Activated CD8-positive, alpha-beta memory T cell treated with anti-CD3 and anti-CD28 coated beads for 36 hours (primary cell): ENCODE results near the gene MCCD1. TPM values are rescaled to one million over a fixed set of nuclear protein-coding genes. Genes with fewer than 3 reads are reported as not detected.
"Not testable (repeated sequence)": the region's sequence is repeated elsewhere in the genome, so short reads cannot be mapped to it uniquely, and the experiment has no call there.

Experiments
- CTCF ChIA-PET: fragments of 350-600 bp; sonication (Branson Sonifier 250); formaldehyde crosslinking; loops from one replicate; lab custom pipeline; 2021; ENCODE audit warnings: antibody characterized with exemption; lab: Charles Lee
- POLR2A ChIA-PET: fragments of 350-600 bp; sonication (Branson Sonifier 250); formaldehyde crosslinking; loops from one replicate; lab custom pipeline; 2021; ENCODE audit warnings: antibody characterized with exemption; lab: Charles Lee
- total RNA-seq, 2 experiments: library from RNA; stranded (reverse); gene quantifications; one replicate each; pipeline ENCODE4 v1.2.3, GENCODE V29; 2021

The MCCD1 gene, protein sequence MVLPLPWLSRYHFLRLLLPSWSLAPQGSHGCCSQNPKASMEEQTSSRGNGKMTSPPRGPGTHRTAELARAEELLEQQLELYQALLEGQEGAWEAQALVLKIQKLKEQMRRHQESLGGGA
- total RNA-seq = not detected

DNA sequence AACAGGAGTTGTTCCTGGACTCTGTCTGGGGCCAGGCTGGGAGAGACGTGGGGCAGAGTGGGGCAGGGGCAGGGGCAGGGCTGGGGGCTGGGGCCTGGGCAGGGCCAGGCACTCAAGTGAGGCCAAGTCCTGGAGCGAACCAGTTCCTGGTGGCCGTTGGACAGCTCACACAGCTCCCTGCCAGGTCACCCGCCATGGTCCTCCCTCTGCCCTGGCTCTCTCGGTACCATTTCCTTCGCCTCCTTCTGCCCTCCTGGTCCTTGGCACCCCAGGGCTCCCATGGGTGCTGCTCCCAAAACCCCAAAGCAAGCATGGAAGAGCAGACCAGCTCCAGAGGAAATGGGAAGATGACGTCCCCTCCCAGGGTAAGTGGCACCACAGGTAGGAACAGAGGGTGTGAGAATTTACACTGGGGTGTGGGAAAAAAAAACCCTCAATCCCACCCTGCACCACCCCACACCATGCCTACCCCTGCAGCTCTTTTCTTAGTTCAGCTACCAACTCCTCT, at the start of gene MCCD1:
Gene MCCD1, plus strand, starts transcription at position 142 of the 508 bp plus-strand sequence. Its CDS starts 53 bp downstream, at position 195.
- POLR2A ChIA-PET = interaction anchor here (0.6 to 0.9 kb wide), 2 partner anchors 105 to 344 kb away, joined by 3 read pairs; no protein-coding TSS in a partner anchor

DNA sequence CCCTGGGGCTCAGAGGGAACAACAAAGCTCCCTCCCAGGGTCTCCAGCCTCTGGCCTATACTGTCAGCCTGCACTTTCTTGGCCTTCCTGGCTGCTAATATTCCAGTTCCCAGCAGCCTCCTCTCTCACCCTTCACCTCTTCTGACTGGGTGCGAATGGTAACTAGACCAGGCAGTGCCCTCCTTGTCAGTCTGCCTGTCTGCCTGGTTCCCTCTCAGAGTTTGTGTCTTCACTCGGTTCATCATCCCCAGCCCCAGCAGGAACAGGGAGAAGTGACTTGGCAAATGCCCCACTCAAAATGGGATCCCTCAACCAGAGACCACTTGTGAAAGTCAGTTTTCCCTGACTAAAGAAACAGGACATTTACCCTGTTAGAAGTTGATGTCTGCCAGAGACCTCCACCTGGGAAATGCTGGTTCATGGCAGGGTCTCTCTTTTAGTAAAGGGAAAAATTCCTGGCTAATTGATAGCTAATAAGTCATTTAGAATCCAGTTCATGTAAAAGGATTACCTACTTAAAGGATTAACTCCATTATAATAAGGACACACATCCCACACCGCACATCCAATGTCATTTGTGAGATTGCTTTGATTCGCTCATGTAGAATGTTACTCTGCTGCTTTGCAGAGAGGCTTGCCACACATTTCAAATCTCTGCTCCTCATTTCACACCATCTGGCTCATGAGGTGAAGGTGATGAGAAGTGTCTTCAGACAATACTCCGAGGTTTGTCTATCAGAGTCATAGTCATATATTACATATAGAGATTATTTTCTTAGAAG, 49.4 kb upstream of the MCCD1 start:
- POLR2A ChIA-PET = no interaction called here

More for the DNA sequence above, at the start of gene MCCD1:
- CTCF ChIA-PET = no interaction called here

DNA sequence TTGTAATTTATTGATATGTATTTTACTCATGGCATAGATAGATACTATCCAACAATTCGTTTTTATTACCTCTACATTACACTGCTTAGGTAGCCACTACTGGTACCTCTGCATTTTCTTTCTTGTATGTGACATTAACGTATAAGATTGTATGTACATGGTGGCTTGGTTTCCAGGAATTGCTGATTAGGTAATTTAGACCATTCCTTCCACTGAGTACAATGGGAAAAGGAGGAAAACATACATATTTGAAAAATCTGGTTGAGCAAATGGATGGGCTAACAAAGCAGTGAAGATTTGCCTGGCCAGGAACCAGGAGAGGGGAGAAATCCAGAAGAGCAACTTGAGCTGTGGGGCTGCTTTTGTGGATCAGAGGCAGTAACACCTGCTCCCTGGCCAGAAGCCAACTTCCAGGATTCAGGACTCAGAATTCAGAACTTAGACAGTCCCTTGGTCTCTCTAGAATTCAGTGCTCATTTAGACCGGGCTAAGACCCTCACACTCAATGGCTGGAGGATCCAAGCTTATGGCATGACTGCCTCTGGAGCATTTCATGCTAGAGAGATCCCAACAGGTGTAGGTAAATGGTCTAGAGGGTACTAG, 48.7 kb upstream of the MCCD1 start:
- ChIA-PET CTCF (no interaction called here), POLR2A (no interaction called here)

More for the DNA sequence above, 49.4 kb upstream of the MCCD1 start:
- CTCF ChIA-PET = interaction anchor here (0.6 kb wide), 1 partner anchor 82 kb away, joined by 3 read pairs; no protein-coding TSS in a partner anchor

DNA sequence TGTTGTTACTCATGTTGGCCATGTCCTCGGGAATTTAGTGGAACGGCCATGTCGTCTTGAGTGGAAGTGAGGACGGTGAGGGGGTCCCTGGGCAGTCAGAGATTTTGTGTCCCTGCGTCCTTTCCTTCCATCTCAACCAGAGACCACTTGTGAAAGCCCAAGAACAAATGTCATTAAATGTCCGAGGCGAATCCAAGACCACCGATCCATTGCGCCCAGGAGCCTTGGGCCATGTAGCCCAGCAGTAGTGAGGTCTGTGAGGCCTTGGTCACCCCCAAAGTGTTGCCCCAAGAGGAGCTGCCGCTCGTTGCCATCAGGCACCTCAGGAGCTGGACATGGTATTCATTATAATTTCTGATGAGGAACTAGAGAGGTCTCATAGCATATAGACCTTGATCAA, 48.2 kb upstream of the MCCD1 start:
- ChIA-PET CTCF (interaction anchor here (1.2 kb wide), 1 partner anchor 12 kb away, joined by 10 read pairs; no protein-coding TSS in a partner anchor), POLR2A (no interaction called here)

DNA sequence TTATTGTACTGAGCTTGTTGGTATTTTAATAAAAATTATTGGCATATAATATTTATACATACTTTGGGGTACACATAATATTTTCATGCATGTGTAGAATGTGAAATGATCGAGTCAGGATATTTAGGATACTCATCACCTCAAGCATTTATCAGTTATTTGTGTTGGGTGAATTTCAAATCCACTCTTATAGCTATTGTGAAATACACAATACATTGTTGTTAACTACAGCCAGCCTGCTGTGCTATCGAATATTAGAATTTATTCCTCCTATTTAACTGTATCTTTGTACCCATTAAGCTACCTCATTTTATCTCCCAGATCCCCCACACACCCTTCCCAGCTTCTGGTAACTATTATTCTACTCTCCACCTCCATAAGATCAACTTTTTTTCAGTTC, 45.4 kb upstream of the MCCD1 start:
- POLR2A ChIA-PET = no interaction called here
- CTCF ChIA-PET = interaction anchor here (0.7 kb wide), 1 partner anchor 94 kb away, joined by 4 read pairs; no protein-coding TSS in a partner anchor

DNA sequence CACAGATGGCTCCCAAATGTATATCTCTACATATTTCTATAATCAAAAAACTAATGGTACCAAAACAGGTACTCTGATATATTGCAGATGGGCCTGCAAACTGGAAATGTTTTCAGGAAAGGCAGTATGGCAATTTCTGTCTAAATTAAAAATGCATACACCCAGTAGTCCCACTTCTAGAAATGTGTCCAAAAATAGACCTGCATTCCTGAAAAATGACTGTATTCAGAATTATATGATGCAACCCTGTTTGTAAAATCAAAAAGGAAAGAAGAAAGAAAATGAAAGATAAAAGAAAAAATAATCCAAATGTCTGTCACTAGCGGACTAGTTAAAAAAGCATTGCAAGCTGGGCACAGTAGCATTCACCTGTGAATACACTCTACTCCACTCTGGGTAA, 43.7 kb upstream of the MCCD1 start:
- CTCF ChIA-PET = no interaction called here
- POLR2A ChIA-PET = no interaction called here

DNA sequence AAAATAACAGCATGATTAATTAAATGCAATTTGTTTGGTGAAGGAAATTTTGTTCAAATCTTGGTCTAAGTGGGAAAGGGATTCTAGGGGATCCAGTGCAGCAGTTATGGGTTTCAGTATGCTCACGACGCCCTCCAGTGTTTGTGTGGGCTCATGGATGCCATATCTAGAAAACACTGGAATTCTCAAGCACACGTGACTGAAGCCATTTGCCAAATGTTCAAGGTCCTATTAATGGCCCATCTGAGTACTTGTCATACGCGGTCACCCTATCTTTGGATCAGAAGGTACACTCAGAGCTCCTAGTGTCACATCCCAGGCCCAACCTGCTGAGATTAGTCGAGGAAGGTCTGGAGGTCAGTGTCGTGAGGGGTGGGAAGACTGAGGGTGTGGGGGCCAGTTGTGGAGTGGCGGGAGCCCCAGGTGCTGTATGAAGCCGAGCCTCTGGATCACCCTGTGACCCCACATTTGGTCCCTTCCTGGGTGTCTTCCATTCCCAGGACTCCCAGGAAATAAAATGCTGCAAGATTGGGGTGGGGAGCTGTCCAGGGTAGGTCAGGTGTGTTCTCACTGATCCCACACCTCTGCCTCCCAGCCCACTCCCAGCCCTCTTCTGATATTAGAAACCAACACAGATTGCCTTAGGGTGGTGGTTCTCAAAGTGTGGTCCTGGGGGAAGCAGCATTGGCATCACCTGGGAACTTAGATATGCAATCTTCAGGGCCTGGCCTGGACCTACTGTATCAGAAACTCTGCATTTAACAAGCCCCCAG, 42.5 kb upstream of the MCCD1 start:
- CTCF ChIA-PET, POLR2A ChIA-PET: not testable (repeated sequence)

DNA sequence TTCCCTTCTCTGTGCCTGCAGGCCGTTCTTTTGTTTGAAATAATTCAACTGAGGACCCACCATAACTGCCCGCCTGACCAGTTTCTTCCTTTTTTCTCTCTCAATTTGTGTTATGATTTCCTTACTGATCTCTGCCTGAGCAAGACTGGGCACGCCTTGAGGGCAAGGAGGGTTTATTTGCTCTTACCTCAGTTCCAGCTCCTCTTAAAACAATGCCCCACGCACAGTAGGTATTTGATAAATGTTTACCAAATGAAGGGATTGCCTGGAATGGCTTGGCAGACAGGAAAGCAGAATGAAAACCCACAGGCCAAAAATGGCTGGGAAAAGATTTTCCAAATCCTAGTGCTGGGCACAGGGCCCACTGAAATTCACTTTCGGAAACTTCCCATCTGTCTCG, 41.1 kb upstream of the MCCD1 start:
- POLR2A ChIA-PET, CTCF ChIA-PET: not testable (repeated sequence)

DNA sequence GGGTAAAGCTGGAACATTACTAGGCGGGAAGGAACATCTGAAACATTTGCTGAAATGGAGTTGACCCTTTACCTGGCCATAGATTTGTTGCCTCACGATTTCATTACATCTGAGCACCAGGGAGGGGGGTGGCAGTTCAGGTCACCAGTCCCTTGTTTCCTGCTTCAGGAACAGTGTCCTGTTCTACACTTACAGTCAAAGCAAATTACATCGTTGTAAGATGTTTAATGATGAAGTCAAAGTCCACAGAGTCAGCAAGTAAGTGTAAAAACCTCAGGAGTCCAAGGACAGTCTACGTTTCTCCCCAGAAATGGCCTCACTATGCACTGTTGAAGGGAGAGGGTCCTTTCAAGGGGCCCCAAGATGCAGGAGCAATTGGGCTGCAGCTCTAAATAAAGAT, 39.7 kb upstream of the MCCD1 start:
- ChIA-PET POLR2A (no interaction called here), CTCF (interaction anchor here (0.7 kb wide), 1 partner anchor 31 kb away, joined by 3 read pairs; no protein-coding TSS in a partner anchor)

DNA sequence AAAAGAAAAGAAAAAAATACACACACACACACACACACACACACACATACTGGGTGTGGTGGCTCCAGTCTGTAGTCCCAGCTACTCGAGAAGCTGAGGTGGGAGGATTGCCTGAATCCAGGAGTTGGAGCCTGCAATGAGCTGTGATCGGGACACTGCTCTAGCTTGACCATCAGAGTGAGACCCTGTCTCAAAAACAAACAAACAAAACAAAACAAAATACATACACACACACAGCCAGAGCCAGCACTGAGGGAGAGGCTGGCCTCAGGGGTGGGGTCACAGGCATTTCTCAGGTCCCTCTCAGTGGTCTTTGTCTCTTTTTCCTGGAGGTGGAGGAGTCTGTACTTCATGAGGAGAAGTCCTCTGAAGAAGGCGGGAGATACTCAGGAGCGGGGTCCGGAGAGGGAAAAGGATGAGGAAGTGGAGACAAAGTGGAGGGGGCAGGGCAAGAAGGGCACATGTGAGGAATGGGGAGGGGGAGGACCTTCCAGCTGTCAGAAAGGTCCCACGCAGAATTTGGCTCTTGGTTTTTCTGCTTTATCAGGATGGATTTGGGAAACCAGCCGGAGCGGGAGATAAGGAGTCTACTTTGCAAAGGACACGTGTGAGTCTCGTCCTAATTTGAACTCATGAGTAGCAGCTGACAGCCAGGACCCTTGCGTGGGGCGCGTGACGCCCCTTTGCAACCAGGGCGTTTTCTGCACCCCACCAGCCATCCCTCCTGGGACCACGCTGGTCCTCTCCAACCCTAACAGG, 38.5 kb upstream of the MCCD1 start:
- CTCF ChIA-PET = no interaction called here
- POLR2A ChIA-PET = interaction anchor here (0.7 kb wide), 1 partner anchor 24 kb away, joined by 7 read pairs; no protein-coding TSS in a partner anchor

DNA sequence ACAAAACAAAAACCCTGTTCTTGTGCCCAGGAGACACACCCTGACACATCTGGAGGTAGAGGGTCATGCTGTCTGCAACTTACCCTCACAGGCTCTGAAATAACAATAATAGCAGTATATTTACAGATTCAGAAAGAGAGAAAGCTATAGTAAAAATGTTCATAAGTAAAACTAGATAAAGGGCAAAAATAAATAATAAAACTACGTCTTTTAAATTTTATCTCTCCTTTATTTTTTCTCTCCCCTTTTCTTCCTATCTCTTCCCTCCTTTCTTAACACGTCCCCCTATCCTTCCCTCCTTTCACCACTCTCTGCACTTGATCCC, 35.2 kb upstream of the MCCD1 start:
- CTCF ChIA-PET = interaction anchor here (1.1 to 3.3 kb wide), 7 partner anchors 31 to 105 kb away, joined by 4 to 19 read pairs (median 6); partner anchors contain the start of genes ATP6V1G2 and DDX39B
- POLR2A ChIA-PET = not testable (repeated sequence)

DNA sequence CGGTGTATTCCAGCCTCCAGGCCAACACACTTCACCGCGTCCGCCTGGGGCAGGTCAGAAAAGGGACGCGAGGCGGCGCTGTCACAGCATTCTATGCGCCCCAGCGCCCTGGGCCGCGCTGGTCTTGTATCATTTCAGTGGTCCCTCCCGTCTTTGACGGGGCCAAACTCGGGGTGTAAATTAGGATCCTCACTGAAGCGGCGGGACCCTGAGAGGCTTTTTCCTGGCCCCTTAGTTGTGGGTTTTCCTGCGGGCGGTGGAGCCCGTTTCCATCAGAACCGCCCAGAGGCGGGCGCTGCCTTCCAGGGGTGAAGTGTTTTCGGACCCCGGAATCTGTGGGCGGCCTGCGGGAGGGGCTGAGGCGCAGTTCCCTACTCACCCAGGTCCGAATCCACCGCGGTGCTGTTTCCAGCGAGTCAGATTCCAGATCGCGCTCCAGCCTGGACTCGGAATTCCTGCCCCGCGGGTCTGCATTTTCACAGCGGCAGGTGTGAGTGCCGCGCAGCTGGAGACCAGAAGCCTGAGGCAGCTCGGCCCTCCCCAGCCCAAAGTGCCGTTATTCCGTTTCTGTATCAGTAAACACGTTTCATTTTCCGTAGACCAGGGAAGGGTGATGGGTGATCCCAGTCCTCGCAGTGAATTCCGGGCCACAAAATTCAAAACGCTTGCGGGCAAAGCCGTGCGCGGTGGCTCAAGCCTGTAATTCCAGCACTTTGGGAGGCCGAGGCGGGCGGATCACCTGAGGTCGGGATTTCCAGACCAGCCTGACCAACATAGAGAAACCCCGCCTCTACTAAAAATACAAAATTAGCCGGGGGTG, 34.7 kb upstream of the MCCD1 start:
- ChIA-PET CTCF (interaction anchor here (0.6 to 3.3 kb wide), 10 partner anchors 22 to 121 kb away, joined by 3 to 19 read pairs (median 4); partner anchors contain the start of genes ATP6V1G2 and DDX39B), POLR2A (interaction anchor here (0.5 to 4.0 kb wide), 5 partner anchors 42 to 341 kb away, joined by 4 to 23 read pairs (median 5); partner anchors contain the start of genes DDX39B and TNF)

DNA sequence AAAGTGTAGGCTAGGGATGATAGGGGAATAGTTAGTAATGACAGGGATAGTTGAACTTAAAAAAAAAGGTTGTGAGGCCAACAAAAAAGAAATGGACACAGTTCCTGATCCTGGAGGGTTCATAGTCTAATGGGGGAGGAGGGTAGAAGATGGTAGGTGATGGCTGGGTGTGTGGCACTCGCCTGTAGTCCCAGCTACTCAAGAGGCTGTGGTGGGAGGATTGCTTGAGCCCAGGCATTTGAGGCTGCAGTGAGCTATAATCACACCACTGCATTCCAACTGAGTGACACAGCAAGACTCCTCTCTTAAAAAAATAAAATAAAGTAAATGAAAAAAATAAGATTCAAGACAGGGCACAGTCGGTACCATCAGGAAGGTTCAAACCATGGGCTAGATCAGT, 33.2 kb upstream of the MCCD1 start:
- POLR2A ChIA-PET = interaction anchor here (0.6 to 4.0 kb wide), 3 partner anchors 46 to 79 kb away, joined by 4 to 23 read pairs (median 5); partner anchors contain the start of genes DDX39B and TNF
- CTCF ChIA-PET = interaction anchor here (0.6 to 3.3 kb wide), 6 partner anchors 16 to 591 kb away, joined by 3 to 19 read pairs (median 5); partner anchors contain the start of gene DDX39B

DNA sequence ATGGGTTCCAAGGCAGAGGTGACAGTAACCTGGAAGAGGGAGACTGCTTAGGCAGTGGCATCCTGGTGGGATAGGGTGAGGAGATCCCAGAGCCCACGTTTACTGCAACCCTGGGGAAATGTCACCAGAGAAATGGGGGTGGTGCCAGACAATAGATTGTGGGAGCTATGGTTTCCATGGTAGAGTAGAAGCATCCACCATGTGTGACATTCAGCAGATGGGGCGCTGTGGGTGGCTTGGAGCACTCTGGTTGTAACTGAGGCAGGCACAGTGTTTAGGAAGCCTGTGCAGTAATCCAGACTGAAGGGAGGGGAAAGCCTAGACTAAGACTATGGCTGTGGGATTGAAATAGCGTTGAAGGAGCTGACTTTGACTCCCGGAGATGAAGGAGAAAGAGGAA, 31.9 kb upstream of the MCCD1 start:
- CTCF ChIA-PET = interaction anchor here (0.7 to 1.5 kb wide), 7 partner anchors 45 to 145 kb away, joined by 3 to 5 read pairs (median 4); partner anchors contain the start of genes ATP6V1G2, DDX39B and NFKBIL1
- POLR2A ChIA-PET = interaction anchor here (0.6 to 4.0 kb wide), 2 partner anchors 45 to 331 kb away, joined by 3 to 23 read pairs; partner anchors contain the start of genes DDX39B and HSPA1B

DNA sequence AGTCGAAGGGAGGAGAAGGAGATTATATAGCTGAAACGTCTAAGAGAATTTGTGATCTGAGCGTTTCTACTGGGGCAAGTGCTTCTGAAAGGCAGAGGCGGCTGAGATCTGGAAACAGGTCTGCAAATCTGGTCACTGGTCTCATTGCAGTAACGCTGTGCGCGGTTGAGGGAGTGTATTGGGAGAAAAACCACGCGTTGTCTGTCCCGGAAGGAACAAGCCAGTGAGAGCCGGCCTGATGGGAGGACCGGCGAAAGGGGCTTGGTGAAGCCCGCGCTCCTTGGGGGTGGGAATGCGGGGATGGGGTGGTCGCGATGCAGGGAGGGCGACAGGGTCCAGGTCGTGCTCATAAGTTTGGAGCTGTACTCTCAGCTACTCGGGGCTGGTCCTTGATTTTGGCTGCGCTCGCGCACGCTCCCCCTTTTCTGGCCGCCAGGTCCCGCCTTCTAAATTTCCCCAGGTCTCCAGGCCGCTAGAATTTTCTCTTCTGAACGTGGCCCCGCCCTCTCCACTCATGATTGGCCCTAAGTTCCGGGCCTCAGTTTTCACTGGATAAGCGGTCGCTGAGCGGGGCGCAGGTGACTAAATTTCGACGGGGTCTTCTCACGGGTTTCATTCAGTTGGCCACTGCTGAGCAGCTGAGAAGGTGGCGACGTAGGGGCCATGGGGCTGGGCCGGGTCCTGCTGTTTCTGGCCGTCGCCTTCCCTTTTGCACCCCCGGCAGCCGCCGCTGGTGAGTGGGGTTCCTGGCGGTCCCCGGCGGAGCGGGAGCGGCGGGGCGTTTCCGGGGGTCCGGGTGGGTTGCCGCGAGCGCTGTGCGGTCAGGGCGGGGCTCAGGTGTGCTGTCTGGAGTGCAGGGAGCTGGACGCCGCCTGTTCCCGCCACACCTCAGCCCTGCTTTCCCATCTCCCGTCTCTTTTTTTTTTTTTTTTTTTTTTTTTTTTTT, 31.0 kb upstream of the MCCD1 start, which contains the start of gene MICB:
Gene MICB, plus strand, starts transcription at position 615 of the 946 bp plus-strand sequence. Its CDS starts 49 bp downstream, at position 664.
- POLR2A ChIA-PET = interaction anchor here (0.6 to 4.0 kb wide), 2 partner anchors 44 to 81 kb away, joined by 3 to 23 read pairs; partner anchors contain the start of gene DDX39B
- CTCF ChIA-PET = interaction anchor here (0.8 to 1.5 kb wide), 6 partner anchors 44 to 100 kb away, joined by 3 to 4 read pairs (median 3); partner anchors contain the start of genes ATP6V1G2, DDX39B and NFKBIL1
